IMR-90 (cell line): ENCODE results near the gene FAU. TPM values are rescaled to one million over a fixed set of nuclear protein-coding genes. Genes with fewer than 3 reads are reported as not detected.
A peak's percentile ranks its signal among the peaks of the same experiment; 100 is the strongest.

Experiments used
- ATAC-seq: fragments of 200-7000 bp; cut with Tn5 transposase; 2 replicates; pipeline ENCODE4 v1.9.1; 2020; ENCODE audit warnings: low read depth, mild to moderate bottlenecking, moderate library complexity
- BruUV-seq: library from RNA; stranded (reverse); fragments of 400-500 nt; replicated peaks from 2 replicates; lab custom pipeline; 2021; lab: Mats Ljungman, UMichigan
- CTCF ChIA-PET: fragments of 300-600 bp; formaldehyde crosslinking; extraction: SDS; loops from one replicate; lab custom pipeline; 2021; ENCODE audit warnings: antibody characterized with exemption; lab: Yijun Ruan, JAX
- POLR2A ChIA-PET: fragments of 300-600 bp; sonication (Branson Sonifier 250); formaldehyde crosslinking; loops from one replicate; lab custom pipeline; 2022; ENCODE audit warnings: antibody characterized with exemption; ENCODE audit not compliant: unreplicated experiment; lab: Charles Lee
- DNase-seq: peaks from one replicate; pipeline ENCODE4 v3.0.0; 2013
- H2AFZ ChIP-seq: replicated peaks from 2 replicates; pipeline ENCODE3; 2013; ENCODE audit warnings: low read length, mild to moderate bottlenecking; ENCODE audit not compliant: poor library complexity
- H2AK5ac ChIP-seq: 2 replicates; pipeline ENCODE4 v1.6.1; 2013; ENCODE audit warnings: low read depth, low read length, inconsistent platforms
- H2AK9ac ChIP-seq: replicated peaks from 2 replicates; pipeline ENCODE3; 2013; ENCODE audit warnings: mild to moderate bottlenecking, low read depth, low read length, moderate library complexity; ENCODE audit not compliant: poor library complexity
- H2BK120ac ChIP-seq: 2 replicates; pipeline ENCODE4 v1.6.1; 2013; ENCODE audit warnings: low read depth, low read length, inconsistent platforms
- H2BK15ac ChIP-seq: 3 replicates; pipeline ENCODE4 v1.6.1; 2013; ENCODE audit warnings: low read depth, low read length, inconsistent platforms
- H2BK20ac ChIP-seq: 2 replicates; pipeline ENCODE4 v1.6.1; 2013; ENCODE audit warnings: low read depth, mild to moderate bottlenecking, inconsistent platforms, low read length, moderate library complexity
- H2BK5ac ChIP-seq: 2 replicates; pipeline ENCODE4 v1.6.1; 2013; ENCODE audit warnings: mild to moderate bottlenecking, low read depth, low read length, inconsistent platforms; ENCODE audit not compliant: poor library complexity, severe bottlenecking
- H3K14ac ChIP-seq: replicated peaks from 2 replicates; pipeline ENCODE4 v1.6.1; 2013; ENCODE audit warnings: low read depth, low read length, inconsistent platforms
- H3K18ac ChIP-seq: 2 replicates; pipeline ENCODE4 v1.6.1; 2013; ENCODE audit warnings: low read depth, low read length, control low read depth
- H3K23ac ChIP-seq: 2 replicates; pipeline ENCODE4 v1.6.1; 2013; ENCODE audit warnings: low read depth, low read length, inconsistent platforms
- H3K27ac ChIP-seq: 2 replicates; pipeline ENCODE4 v1.5.1; 2013; ENCODE audit warnings: mild to moderate bottlenecking, control low read depth, low read length; ENCODE audit not compliant: insufficient read depth
- H3K27me3 ChIP-seq: 2 replicates; pipeline ENCODE4 v1.6.1; 2013; ENCODE audit warnings: low read length; ENCODE audit not compliant: control insufficient read depth, insufficient read depth
- H3K36me3 ChIP-seq: 2 replicates; pipeline ENCODE4 v1.6.1; 2013; ENCODE audit warnings: low read length, mixed read lengths; ENCODE audit not compliant: control insufficient read depth, insufficient read depth
- H3K4ac ChIP-seq: 2 replicates; pipeline ENCODE4 v1.6.1; 2013; ENCODE audit warnings: low read depth, low read length, inconsistent platforms
- H3K4me1 ChIP-seq: 2 replicates; pipeline ENCODE4 v1.6.1; 2013; ENCODE audit warnings: low read length, mixed read lengths; ENCODE audit not compliant: control insufficient read depth, insufficient read depth
- H3K4me2 ChIP-seq: 2 replicates; pipeline ENCODE4 v1.6.1; 2013; ENCODE audit warnings: low read depth, mild to moderate bottlenecking, control low read depth, low read length, moderate library complexity
- H3K4me3 ChIP-seq: 2 replicates; pipeline ENCODE4 v1.5.1; 2013; ENCODE audit warnings: low read depth, mild to moderate bottlenecking, control low read depth, low read length, moderate library complexity; ENCODE audit not compliant: insufficient read depth
- H3K56ac ChIP-seq: 2 replicates; pipeline ENCODE4 v1.6.1; 2013; ENCODE audit warnings: low read length, inconsistent platforms; ENCODE audit not compliant: insufficient read depth; ENCODE audit errors: extremely low read depth
- H3K79me1 ChIP-seq, 2 experiments: 2 replicates each; pipeline ENCODE4 v1.6.1; 2013; ENCODE audit warnings: low read length in 2 of 2, inconsistent platforms in 1 of 2, low read depth in 1 of 2
- H3K9ac ChIP-seq: 2 replicates; pipeline ENCODE4 v1.6.1; 2013; ENCODE audit warnings: low read depth, low read length, control low read depth
- H3K9me1 ChIP-seq: 2 replicates; pipeline ENCODE4 v1.6.1; 2013; ENCODE audit warnings: low read length, inconsistent platforms; ENCODE audit not compliant: insufficient read depth
- H3K9me3 ChIP-seq: 2 replicates; pipeline ENCODE4 v1.6.1; 2013; ENCODE audit warnings: low read length; ENCODE audit not compliant: control insufficient read depth, insufficient read depth
- H4K20me1 ChIP-seq: 2 replicates; pipeline ENCODE4 v1.6.1; 2013; ENCODE audit warnings: low read length, inconsistent platforms; ENCODE audit not compliant: insufficient read depth
- H4K5ac ChIP-seq: 2 replicates; pipeline ENCODE4 v1.6.1; 2013; ENCODE audit warnings: mild to moderate bottlenecking, low read depth, low read length, control low read depth
- H4K8ac ChIP-seq, 2 experiments: 2 replicates each; pipeline ENCODE4 v1.6.1; 2013; ENCODE audit warnings: low read depth in 2 of 2, low read length in 2 of 2, control low read depth in 1 of 2, inconsistent platforms in 1 of 2
- H4K91ac ChIP-seq: 2 replicates; pipeline ENCODE4 v1.6.1; 2013; ENCODE audit warnings: low read depth, low read length, inconsistent platforms; ENCODE audit not compliant: insufficient read depth
- CEBPB ChIP-seq: IDR thresholded peaks from 2 replicates; pipeline ENCODE4 v1.6.1; 2012; ENCODE audit warnings: low read depth, low read length, improper control_type of control experiment
- CTCF ChIP-seq: conservative IDR thresholded peaks from 2 replicates; pipeline ENCODE4 v1.5.1; 2012; ENCODE audit warnings: mild to moderate bottlenecking, low read depth, low read length, improper control_type of control experiment
- ELK1 ChIP-seq: fragments of 150-350 bp; IDR thresholded peaks from 2 replicates; pipeline ENCODE4 v1.6.1; 2016; ENCODE audit warnings: low read depth, mild to moderate bottlenecking, low read length, moderate library complexity, borderline replicate concordance
- MXI1 ChIP-seq: IDR thresholded peaks from 2 replicates; pipeline ENCODE4 v1.6.1; 2012; ENCODE audit warnings: low read depth, mild to moderate bottlenecking, low read length, moderate library complexity, borderline replicate concordance
- RAD21 ChIP-seq: IDR thresholded peaks from 2 replicates; pipeline ENCODE4 v1.6.1; 2012; ENCODE audit warnings: low read length, improper control_type of control experiment
- RCOR1 ChIP-seq: IDR thresholded peaks from 2 replicates; pipeline ENCODE4 v1.6.1; 2012; ENCODE audit warnings: mild to moderate bottlenecking, low read length, improper control_type of control experiment; ENCODE audit not compliant: insufficient replicate concordance
- RFX5 ChIP-seq: IDR thresholded peaks from 2 replicates; pipeline ENCODE4 v1.8.0; 2012; ENCODE audit warnings: low read depth, mild to moderate bottlenecking, low read length, moderate library complexity
- SMC3 ChIP-seq: fragments of 150-350 bp; IDR thresholded peaks from 2 replicates; pipeline ENCODE4 v1.6.1; 2016; ENCODE audit warnings: low read depth, mild to moderate bottlenecking, antibody characterized with exemption, low read length, moderate library complexity
- WGBS, 2 experiments: methylation state at CpG; one replicate each; pipeline versions ENCODE4 v1.1.5 to v1.1.7; 2013; ENCODE audit warnings: missing lambda C conversion rate in 2 of 2; ENCODE audit not compliant: insufficient read length in 1 of 2; ENCODE audit errors: extremely low coverage in 2 of 2; 5-methylcytosine and 5-hydroxymethylcytosine counted together
- dilution Hi-C: fragments of 300-500 bp; cut with HindIII; formaldehyde crosslinking; loops from one replicate; pipeline ENCODE4 v1.14.3; 2018; ENCODE audit warnings: low sequenced_read_pairs; ENCODE audit not compliant: unreplicated experiment
- in situ Hi-C: fragments of 300-500 bp; cut with MboI; formaldehyde crosslinking; loops from 3 replicates; pipeline ENCODE4 v1.14.3; 2019; ENCODE audit warnings: low sequenced_read_pairs, inconsistent platforms, mixed read lengths
- intact Hi-C: fragments of 100-400 bp; cut with micrococcal nuclease; formaldehyde crosslinking; loops from 2 replicates; pipeline ENCODE4 v1.10.0; 2022
- polyA plus RNA-seq, 3 experiments: library from polyadenylated mRNA; depleted of rRNA; stranded (reverse); fragments of >200 nt; gene quantifications; 2 replicates each; pipeline ENCODE4 v1.2.3, GENCODE V29; 2012; ENCODE audit warnings: low replicate concordance in 1 of 3
- total RNA-seq: library from RNA; depleted of rRNA; stranded (reverse); fragments of >200 nt; gene quantifications from 2 replicates; pipeline ENCODE4 v1.2.3, GENCODE V29; 2012

Gene FAU
- total and polyA plus RNA-seq, 2 of the 4 experiments (the other 2 are of a cell fraction) = 189 to 652 TPM

GRCh38 chr11:65078786-65079342 is 43.1 kb downstream of the FAU start (continued):
- no peak for TF ChIP-seq ELK1
- no peak for TF ChIP-seq SMC3
- no peak for TF ChIP-seq CEBPB
- TF ChIP-seq MXI1 = no peak
- no peak for TF ChIP-seq RFX5

GRCh38 chr11:65078151-65078550 is 43.8 kb downstream of the FAU start:
- WGBS, 2 experiments = 40% methylated on average over 1 of the region's 3 CpGs; no CpG with 5 or more reads in 1 of the 2 experiments
- Histone ChIP-seq H2BK5ac (no peak overlapping the region), H3K9me3 (no peaks in the 10 kb centered on the region), H4K91ac (no peak overlapping the region), H4K8ac (no peak overlapping the region), H3K79me1 (peaks cover 29 to 49% of the 10 kb centered on the region in 2 experiments), H3K14ac (no peak overlapping the region), H4K20me1 (no peaks in the 10 kb centered on the region), H3K4me1 (no peaks in the 10 kb centered on the region), H3K4me3 (no peak overlapping the region), H3K4me2 (no peak overlapping the region), H3K9me1 (no peaks in the 10 kb centered on the region; the same call in 1 of the 2 replicates), H4K5ac (no peak overlapping the region), H3K18ac (no peak overlapping the region), H2BK120ac (no peak overlapping the region), H2BK15ac (no peak overlapping the region), H3K27me3 (no peaks in the 10 kb centered on the region), H3K4ac (no peak overlapping the region), H2AK9ac (no peak overlapping the region), H3K36me3 (peaks cover 2% of the 10 kb centered on the region), H3K56ac (no peak overlapping the region), H3K9ac (no peak overlapping the region), H2AFZ (no peak overlapping the region), H3K27ac (no peak overlapping the region), H3K23ac (no peak overlapping the region), H2BK20ac (no peak overlapping the region), H2AK5ac (no peak overlapping the region)
- intact Hi-C loops (no loop called here), in situ Hi-C loops (no loop called here), dilution Hi-C loops (no loop called here)
- TF ChIP-seq SMC3 (peak; percentile 39; the same call in 1 of the 2 replicates), RAD21 (peak; percentile 51), RCOR1 (no peak), CTCF (peak; percentile 43)
- CTCF ChIA-PET = no interaction called here
- ATAC-seq (peak; percentile 71), DNase-seq (peak; percentile 17)
- POLR2A ChIA-PET = no interaction called here
- BruUV-seq = no TSS peak
